ENCODE data around the gene SPATA46.

GRCh38 chr1:162397039-162397448 is 20.4 kb upstream of the SPATA46 start:
- TF ChIP-seq EZH2 (IDR thresholded peaks at IDR 0.05; ENCODE audit: borderline replicate concordance, insufficient read depth, low read depth, low read length, poor library complexity, severe bottlenecking): no peak
- TF ChIP-seq CTCF (IDR thresholded peaks at IDR 0.05): no peak

Measured in B cell (primary cell).